ENCODE results near the gene CYP2A13.

CYP2A13 gene, protein sequence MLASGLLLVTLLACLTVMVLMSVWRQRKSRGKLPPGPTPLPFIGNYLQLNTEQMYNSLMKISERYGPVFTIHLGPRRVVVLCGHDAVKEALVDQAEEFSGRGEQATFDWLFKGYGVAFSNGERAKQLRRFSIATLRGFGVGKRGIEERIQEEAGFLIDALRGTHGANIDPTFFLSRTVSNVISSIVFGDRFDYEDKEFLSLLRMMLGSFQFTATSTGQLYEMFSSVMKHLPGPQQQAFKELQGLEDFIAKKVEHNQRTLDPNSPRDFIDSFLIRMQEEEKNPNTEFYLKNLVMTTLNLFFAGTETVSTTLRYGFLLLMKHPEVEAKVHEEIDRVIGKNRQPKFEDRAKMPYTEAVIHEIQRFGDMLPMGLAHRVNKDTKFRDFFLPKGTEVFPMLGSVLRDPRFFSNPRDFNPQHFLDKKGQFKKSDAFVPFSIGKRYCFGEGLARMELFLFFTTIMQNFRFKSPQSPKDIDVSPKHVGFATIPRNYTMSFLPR

DNA sequence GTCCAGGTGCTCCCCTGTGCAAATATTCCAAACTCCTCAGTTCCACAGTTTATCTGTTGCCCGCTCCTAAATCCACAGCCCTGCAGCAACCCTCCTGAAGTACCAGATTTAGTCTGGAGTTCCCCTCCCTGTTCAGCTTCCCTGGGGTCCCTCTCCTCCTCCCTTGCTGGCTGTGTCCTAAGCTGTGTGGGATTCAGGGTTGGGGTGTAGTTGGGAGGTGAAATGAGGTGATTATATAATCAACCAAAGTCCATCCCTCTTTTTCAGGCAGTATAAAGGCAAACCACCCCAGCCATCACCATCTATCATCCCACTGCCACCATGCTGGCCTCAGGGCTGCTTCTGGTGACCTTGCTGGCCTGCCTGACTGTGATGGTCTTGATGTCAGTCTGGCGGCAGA is at the start of gene CYP2A13:
TSS of gene CYP2A13 (plus strand) at position 301 of the 400 bp plus-strand sequence. CDS start at position 322, 21 bp downstream.
- TF ChIP-seq EGR1 (IDR thresholded peaks at IDR 0.05) (no peak), YY1 (IDR thresholded peaks at IDR 0.05; ENCODE audit: low read depth) (no peak), TAF1 (IDR thresholded peaks at IDR 0.05; ENCODE audit: low read depth) (no peak), FOXM1 (IDR thresholded peaks at IDR 0.05; ENCODE audit: borderline replicate concordance, low read depth) (no peak), TEAD4 (IDR thresholded peaks at IDR 0.05) (no peak), ZBTB7A (IDR thresholded peaks at IDR 0.05; ENCODE audit: low read depth) (no peak), RAD21 (IDR thresholded peaks at IDR 0.05; ENCODE audit: low read depth) (no peak), NFIC (IDR thresholded peaks at IDR 0.05) (no peak), CEBPB (IDR thresholded peaks at IDR 0.05) (no peak), TCF12 (IDR thresholded peaks at IDR 0.05; ENCODE audit: low read depth) (no peak), CREB1 (IDR thresholded peaks at IDR 0.05; ENCODE audit: low read depth) (no peak), EP300 (IDR thresholded peaks at IDR 0.05; ENCODE audit: borderline replicate concordance) (no peak)
- TF ChIP-seq, protein P1, sequence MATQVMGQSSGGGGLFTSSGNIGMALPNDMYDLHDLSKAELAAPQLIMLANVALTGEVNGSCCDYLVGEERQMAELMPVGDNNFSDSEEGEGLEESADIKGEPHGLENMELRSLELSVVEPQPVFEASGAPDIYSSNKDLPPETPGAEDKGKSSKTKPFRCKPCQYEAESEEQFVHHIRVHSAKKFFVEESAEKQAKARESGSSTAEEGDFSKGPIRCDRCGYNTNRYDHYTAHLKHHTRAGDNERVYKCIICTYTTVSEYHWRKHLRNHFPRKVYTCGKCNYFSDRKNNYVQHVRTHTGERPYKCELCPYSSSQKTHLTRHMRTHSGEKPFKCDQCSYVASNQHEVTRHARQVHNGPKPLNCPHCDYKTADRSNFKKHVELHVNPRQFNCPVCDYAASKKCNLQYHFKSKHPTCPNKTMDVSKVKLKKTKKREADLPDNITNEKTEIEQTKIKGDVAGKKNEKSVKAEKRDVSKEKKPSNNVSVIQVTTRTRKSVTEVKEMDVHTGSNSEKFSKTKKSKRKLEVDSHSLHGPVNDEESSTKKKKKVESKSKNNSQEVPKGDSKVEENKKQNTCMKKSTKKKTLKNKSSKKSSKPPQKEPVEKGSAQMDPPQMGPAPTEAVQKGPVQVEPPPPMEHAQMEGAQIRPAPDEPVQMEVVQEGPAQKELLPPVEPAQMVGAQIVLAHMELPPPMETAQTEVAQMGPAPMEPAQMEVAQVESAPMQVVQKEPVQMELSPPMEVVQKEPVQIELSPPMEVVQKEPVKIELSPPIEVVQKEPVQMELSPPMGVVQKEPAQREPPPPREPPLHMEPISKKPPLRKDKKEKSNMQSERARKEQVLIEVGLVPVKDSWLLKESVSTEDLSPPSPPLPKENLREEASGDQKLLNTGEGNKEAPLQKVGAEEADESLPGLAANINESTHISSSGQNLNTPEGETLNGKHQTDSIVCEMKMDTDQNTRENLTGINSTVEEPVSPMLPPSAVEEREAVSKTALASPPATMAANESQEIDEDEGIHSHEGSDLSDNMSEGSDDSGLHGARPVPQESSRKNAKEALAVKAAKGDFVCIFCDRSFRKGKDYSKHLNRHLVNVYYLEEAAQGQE (IDR thresholded peaks at IDR 0.05; ENCODE audit: low read depth) = no peak
- TF ChIP-seq, protein P2, sequence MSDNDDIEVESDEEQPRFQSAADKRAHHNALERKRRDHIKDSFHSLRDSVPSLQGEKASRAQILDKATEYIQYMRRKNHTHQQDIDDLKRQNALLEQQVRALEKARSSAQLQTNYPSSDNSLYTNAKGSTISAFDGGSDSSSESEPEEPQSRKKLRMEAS (IDR thresholded peaks at IDR 0.05) = no peak
- TF ChIP-seq, protein P3, sequence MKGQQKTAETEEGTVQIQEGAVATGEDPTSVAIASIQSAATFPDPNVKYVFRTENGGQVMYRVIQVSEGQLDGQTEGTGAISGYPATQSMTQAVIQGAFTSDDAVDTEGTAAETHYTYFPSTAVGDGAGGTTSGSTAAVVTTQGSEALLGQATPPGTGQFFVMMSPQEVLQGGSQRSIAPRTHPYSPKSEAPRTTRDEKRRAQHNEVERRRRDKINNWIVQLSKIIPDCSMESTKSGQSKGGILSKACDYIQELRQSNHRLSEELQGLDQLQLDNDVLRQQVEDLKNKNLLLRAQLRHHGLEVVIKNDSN (IDR thresholded peaks at IDR 0.05) = no peak

DNA sequence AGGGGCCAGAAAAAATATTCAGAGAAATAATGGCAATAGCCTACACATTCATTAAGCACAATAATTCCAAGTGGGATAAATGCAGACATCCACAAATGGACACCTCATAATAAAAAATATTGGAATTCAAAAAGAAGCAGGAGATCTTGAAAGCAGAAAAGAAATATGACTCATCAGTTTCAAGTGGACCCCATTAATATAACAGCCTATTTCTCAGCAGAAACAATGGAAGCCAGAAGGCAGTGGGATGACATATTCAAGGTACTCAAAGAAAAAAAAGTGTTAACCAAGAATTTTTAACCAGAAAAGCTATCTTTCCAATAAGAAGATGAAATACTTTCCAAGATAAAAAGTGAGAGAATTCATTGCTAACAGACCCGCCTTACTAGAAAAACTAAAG is 48.4 kb upstream of the CYP2A13 start:
- TF ChIP-seq, protein P2 (IDR thresholded peaks at IDR 0.05) = no peak
- TF ChIP-seq NFIC (IDR thresholded peaks at IDR 0.05) (no peak), TAF1 (IDR thresholded peaks at IDR 0.05; ENCODE audit: low read depth) (no peak), RAD21 (IDR thresholded peaks at IDR 0.05; ENCODE audit: low read depth) (no peak), YY1 (IDR thresholded peaks at IDR 0.05; ENCODE audit: low read depth) (no peak), CREB1 (IDR thresholded peaks at IDR 0.05; ENCODE audit: low read depth) (no peak), FOXM1 (IDR thresholded peaks at IDR 0.05; ENCODE audit: borderline replicate concordance, low read depth) (no peak), EP300 (IDR thresholded peaks at IDR 0.05; ENCODE audit: borderline replicate concordance) (no peak)
- TF ChIP-seq, protein P3 (IDR thresholded peaks at IDR 0.05) = no peak

DNA sequence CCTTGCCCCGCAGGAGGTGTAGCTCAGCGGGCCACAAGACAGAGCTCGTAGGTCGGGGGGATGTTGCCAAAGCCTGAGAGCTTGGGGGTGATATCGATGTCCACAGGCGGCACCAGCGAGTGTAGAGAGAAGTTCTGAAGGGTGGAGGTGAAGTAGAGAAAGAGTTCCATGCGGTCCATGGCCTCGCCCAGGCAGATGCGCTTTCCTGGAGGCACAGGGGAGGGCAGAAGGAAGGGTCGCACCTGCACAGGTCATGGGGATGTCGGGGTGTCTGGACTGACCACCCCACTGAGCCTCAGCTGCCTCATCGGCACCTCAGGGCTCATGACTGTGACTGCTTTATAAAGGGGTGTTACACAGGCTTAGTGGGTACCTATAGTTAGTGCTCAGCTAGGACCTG is 37.8 kb upstream of the CYP2A13 start:
- TF ChIP-seq TEAD4 (IDR thresholded peaks at IDR 0.05) = no peak
- TF ChIP-seq NFIC (IDR thresholded peaks at IDR 0.05) = no peak

DNA sequence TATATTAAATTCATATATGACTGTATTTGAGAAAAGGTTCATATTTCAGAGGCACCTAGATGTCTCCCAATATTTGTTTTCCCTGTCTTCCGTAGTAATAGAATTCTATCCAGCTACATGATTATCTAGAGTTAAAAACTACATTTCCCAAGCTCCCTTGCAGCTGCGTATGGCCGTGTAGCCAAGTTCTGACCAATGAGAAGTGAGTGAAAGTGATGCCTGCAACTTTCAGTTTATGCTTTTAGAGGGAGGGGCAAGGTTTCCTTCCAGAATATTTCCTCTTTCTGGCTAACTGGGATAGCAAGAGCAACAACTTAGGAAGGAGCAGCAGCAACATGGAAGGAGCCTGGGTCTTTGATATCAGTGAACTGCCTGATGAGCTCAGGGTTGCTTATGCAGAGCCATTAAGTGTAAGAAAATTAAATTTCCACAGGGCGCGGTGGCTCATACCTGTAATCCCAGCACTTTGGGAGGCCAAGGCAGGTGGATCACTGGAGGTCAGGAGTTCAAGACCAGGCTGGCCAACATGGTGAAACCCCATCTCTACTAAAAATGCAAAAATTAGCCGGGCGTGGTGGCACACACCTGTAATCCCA is 23.2 kb upstream of the CYP2A13 start:
- peak; percentile 56 for TF ChIP-seq CREB1 (IDR thresholded peaks at IDR 0.05; ENCODE audit: low read depth)
- TF ChIP-seq, protein P1 (IDR thresholded peaks at IDR 0.05; ENCODE audit: low read depth) = no peak
- no peak for TF ChIP-seq EGR1 (IDR thresholded peaks at IDR 0.05)
- no peak for TF ChIP-seq EP300 (IDR thresholded peaks at IDR 0.05; ENCODE audit: borderline replicate concordance)

DNA sequence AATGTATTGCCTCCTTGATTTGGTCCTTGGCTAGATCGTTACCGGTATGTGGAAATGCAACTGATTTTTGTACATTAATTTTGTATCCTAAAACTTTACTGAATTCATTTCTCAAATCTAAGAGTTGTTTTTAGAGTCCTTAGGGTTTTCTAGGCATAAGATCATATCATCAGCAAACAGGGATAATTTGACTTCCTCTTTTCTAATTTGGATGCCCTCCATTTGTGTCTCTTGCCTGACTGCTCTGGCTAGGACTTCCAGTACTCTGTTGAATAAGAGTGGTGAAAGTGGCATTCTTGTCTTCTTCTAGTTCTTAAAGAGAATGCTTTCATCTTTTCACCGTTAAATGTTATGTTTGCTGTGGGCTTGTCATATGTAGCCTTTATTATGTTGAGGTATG is 12.0 kb upstream of the CYP2A13 start:
- TF ChIP-seq CEBPB (IDR thresholded peaks at IDR 0.05) (no peak), NFIC (IDR thresholded peaks at IDR 0.05) (no peak), RAD21 (IDR thresholded peaks at IDR 0.05; ENCODE audit: low read depth) (no peak), EGR1 (IDR thresholded peaks at IDR 0.05) (no peak), CREB1 (IDR thresholded peaks at IDR 0.05; ENCODE audit: low read depth) (no peak), TAF1 (IDR thresholded peaks at IDR 0.05; ENCODE audit: low read depth) (no peak), EP300 (IDR thresholded peaks at IDR 0.05; ENCODE audit: borderline replicate concordance) (no peak), FOXM1 (IDR thresholded peaks at IDR 0.05; ENCODE audit: borderline replicate concordance, low read depth) (no peak), TEAD4 (IDR thresholded peaks at IDR 0.05) (no peak), YY1 (IDR thresholded peaks at IDR 0.05; ENCODE audit: low read depth) (no peak), ZBTB7A (IDR thresholded peaks at IDR 0.05; ENCODE audit: low read depth) (no peak), TCF12 (IDR thresholded peaks at IDR 0.05; ENCODE audit: low read depth) (no peak)
- TF ChIP-seq, protein P1 (IDR thresholded peaks at IDR 0.05; ENCODE audit: low read depth) = no peak
- TF ChIP-seq, protein P2 (IDR thresholded peaks at IDR 0.05) = no peak
- TF ChIP-seq, protein P3 (IDR thresholded peaks at IDR 0.05) = no peak

Measured in Ishikawa (cell line).